HepG2 (cell line): ENCODE measurements around the gene TUBB3. TPM values are rescaled to one million over a fixed set of nuclear protein-coding genes. Genes with fewer than 3 reads are reported as not detected.
A peak's percentile ranks its signal among the peaks of the same experiment; 100 is the strongest.

Experiments used
- BCL6 ChIP-seq: IDR thresholded peaks from 2 replicates; pipeline ENCODE4 v1.6.1; 2016; ENCODE audit warnings: missing genetic modification reagents, missing compliant biosample characterization
- NFYB ChIP-seq: sonication (generic); formaldehyde crosslinking; IDR thresholded peaks from 2 replicates; pipeline ENCODE4 v1.4.0; 2020; ENCODE audit warnings: missing genetic modification reagents
- PAWR ChIP-seq: sonication (generic); formaldehyde crosslinking; IDR thresholded peaks from 2 replicates; pipeline ENCODE4 v1.4.0; 2020; ENCODE audit warnings: missing genetic modification reagents, mild to moderate bottlenecking, borderline replicate concordance
- SNAPC4 ChIP-seq: sonication (generic); formaldehyde crosslinking; IDR thresholded peaks from 2 replicates; pipeline ENCODE4 v1.4.0; 2020; ENCODE audit warnings: mild to moderate bottlenecking, missing genetic modification reagents
- SOX13 ChIP-seq, 3 experiments: fragments of 450-650 bp in 1 of 3; sonication (generic) in 1 of 3; formaldehyde crosslinking in 1 of 3; IDR thresholded peaks in 2 of 3; conservative IDR thresholded peaks in 1 of 3; 2 replicates each; pipeline versions ENCODE4 v1.5.0 to v1.6.1; 2016 to 2020; ENCODE audit warnings: antibody characterized with exemption in 1 of 3, mild to moderate bottlenecking in 1 of 3, missing compliant biosample characterization in 1 of 3, missing genetic modification reagents in 1 of 3, moderate library complexity in 1 of 3
- ZBTB10 ChIP-seq: sonication (generic); formaldehyde crosslinking; IDR thresholded peaks from 2 replicates; pipeline ENCODE4 v1.4.0; 2020; ENCODE audit warnings: missing genetic modification reagents, borderline replicate concordance
- ZKSCAN5 ChIP-seq: sonication (generic); formaldehyde crosslinking; IDR thresholded peaks from 2 replicates; pipeline ENCODE4 v1.5.1; 2020; ENCODE audit warnings: mild to moderate bottlenecking, missing genetic modification reagents
- ZNF407 ChIP-seq: sonication (generic); formaldehyde crosslinking; IDR thresholded peaks from one replicate; pipeline ENCODE4 v1.5.1; 2020; ENCODE audit warnings: mild to moderate bottlenecking, missing genetic modification reagents; ENCODE audit errors: not compliant biosample characterization
- ZNF788 ChIP-seq: sonication (generic); formaldehyde crosslinking; IDR thresholded peaks from 2 replicates; pipeline ENCODE4 v1.5.0; 2020; ENCODE audit warnings: mild to moderate bottlenecking, missing genetic modification reagents, borderline replicate concordance
- polyA plus RNA-seq, 8 experiments: library from polyadenylated mRNA; depleted of rRNA in 3 of 8; stranded (reverse) in 7 of 8; unstranded in 1 of 8; fragments of >200 nt; fragmentation: Illumina TruSeq in 4 of 8; extraction: Trizol in 4 of 8; gene quantifications; 2 replicates each; pipeline versions ENCODE4 v1.2.1 to v1.2.3, GENCODE V29; 2011 to 2016; ENCODE audit warnings: low read depth in 4 of 8, missing spikeins in 1 of 8, mixed read lengths in 1 of 8; ENCODE audit not compliant: insufficient read depth in 1 of 8
- total RNA-seq, 5 experiments: library from RNA; depleted of rRNA; stranded (reverse); fragments of >200 nt; fragmentation: Illumina TruSeq; extraction: Trizol; gene quantifications; 2 replicates each; pipeline ENCODE4 v1.2.3, GENCODE V29; 2016; ENCODE audit warnings: low read depth in 1 of 5

Gene TUBB3
- total and polyA plus RNA-seq, 2 of the 13 experiments (the other 11 are each of a cell fraction or from before 2014, with no cell fraction given), result 110 to 185 TPM

- TF ChIP-seq ZNF407 (CRISPR knock-in tag) (peak; percentile 90), SNAPC4 (peak; percentile 22; the same call in 1 of the 2 replicates), ZKSCAN5 (CRISPR knock-in tag) (no peak), BCL6 (CRISPR knock-in tag) (peak; percentile 38; the same call in 1 of the 2 replicates), NFYB (CRISPR knock-in tag) (peak; percentile 11; the same call in 1 of the 2 replicates), PAWR (CRISPR knock-in tag) (peak; percentile 90; the same call in 1 of the 2 replicates), ZBTB10 (CRISPR knock-in tag) (no peak; the same call in none of the 2 replicates), SOX13 (IDR thresholded peaks at IDR 0.05) (peak; percentile 19; the same call in 1 of the 2 replicates), SOX13 (CRISPR knock-in tag; conservative IDR thresholded peaks at IDR 0.05 in 1 of 2, IDR thresholded peaks at IDR 0.05 in 1 of 2) (peak in 1 of 2 experiments; percentile 48; a peak in 1 of 4 replicates), ZNF788 (peak; percentile 42; the same call in 1 of the 2 replicates)
Observed at GRCh38 chr16:89972244-89973234, 49.4 kb downstream of the TUBB3 start (continued).
